ENCODE measurements around the gene CADPS.

The CADPS gene

DNA sequence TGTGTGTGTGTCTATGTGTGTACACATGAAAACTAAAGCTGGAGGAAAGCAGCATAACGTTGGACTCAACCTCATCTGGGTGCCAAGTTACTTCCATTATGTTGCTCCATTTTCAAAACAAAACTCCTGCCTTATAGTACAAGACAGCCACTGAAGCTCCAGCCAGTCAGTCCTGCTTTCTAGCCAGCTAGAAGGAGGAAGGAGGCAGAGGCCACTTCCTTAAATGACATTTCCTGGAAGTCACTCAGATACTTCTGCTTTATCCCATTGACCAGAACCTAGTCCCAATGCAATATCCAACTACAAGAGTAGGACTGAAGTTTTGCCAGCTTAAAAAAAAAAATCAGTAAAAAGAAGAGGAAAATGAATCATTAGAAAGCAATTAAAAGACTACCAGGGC, 31.7 kb downstream of the CADPS start:
- TF ChIP-seq, protein P1, sequence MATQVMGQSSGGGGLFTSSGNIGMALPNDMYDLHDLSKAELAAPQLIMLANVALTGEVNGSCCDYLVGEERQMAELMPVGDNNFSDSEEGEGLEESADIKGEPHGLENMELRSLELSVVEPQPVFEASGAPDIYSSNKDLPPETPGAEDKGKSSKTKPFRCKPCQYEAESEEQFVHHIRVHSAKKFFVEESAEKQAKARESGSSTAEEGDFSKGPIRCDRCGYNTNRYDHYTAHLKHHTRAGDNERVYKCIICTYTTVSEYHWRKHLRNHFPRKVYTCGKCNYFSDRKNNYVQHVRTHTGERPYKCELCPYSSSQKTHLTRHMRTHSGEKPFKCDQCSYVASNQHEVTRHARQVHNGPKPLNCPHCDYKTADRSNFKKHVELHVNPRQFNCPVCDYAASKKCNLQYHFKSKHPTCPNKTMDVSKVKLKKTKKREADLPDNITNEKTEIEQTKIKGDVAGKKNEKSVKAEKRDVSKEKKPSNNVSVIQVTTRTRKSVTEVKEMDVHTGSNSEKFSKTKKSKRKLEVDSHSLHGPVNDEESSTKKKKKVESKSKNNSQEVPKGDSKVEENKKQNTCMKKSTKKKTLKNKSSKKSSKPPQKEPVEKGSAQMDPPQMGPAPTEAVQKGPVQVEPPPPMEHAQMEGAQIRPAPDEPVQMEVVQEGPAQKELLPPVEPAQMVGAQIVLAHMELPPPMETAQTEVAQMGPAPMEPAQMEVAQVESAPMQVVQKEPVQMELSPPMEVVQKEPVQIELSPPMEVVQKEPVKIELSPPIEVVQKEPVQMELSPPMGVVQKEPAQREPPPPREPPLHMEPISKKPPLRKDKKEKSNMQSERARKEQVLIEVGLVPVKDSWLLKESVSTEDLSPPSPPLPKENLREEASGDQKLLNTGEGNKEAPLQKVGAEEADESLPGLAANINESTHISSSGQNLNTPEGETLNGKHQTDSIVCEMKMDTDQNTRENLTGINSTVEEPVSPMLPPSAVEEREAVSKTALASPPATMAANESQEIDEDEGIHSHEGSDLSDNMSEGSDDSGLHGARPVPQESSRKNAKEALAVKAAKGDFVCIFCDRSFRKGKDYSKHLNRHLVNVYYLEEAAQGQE (IDR thresholded peaks at IDR 0.05; ENCODE audit: insufficient read depth in 1 of 2, low read depth in 2 of 2, low read length in 2 of 2) = no peak
- TF ChIP-seq POLR2AphosphoS5 (IDR thresholded peaks at IDR 0.05; ENCODE audit: low read depth, low read length) = no peak
- TF ChIP-seq SIN3A (IDR thresholded peaks at IDR 0.05; ENCODE audit: borderline replicate concordance, insufficient read depth, low read length) = no peak
- no peak for TF ChIP-seq TAF1 (IDR thresholded peaks at IDR 0.05; ENCODE audit: borderline replicate concordance, insufficient read depth, low read length)
- no peak for TF ChIP-seq FOXP2 (optimal IDR thresholded peaks at IDR 0.05; ENCODE audit: borderline replicate concordance, extremely low read depth, extremely low read length, insufficient read depth)

DNA sequence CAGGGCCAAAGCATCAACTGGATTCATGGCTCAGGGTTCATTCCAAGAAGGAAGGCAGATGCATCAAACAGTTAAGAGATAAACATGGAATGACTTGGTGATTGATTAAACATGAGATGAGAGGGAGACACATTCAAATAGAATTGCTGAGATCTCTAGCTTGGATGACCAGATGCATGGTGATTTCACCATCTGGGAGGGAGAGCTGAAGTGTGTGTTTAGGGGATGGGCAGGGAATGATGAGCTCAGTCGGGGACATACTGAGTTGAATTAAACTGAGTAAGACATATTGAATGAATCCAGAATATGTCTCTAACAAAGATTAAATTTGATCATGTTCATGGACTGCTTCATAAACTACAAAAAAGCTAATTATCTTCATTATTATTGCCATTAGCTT, 35.5 kb downstream of the CADPS start:
- TF ChIP-seq POLR2AphosphoS5 (IDR thresholded peaks at IDR 0.05; ENCODE audit: low read depth, low read length) = no peak
- TF ChIP-seq TAF1 (IDR thresholded peaks at IDR 0.05; ENCODE audit: borderline replicate concordance, insufficient read depth, low read length) = no peak
- TF ChIP-seq SIN3A (IDR thresholded peaks at IDR 0.05; ENCODE audit: borderline replicate concordance, insufficient read depth, low read length) = no peak

DNA sequence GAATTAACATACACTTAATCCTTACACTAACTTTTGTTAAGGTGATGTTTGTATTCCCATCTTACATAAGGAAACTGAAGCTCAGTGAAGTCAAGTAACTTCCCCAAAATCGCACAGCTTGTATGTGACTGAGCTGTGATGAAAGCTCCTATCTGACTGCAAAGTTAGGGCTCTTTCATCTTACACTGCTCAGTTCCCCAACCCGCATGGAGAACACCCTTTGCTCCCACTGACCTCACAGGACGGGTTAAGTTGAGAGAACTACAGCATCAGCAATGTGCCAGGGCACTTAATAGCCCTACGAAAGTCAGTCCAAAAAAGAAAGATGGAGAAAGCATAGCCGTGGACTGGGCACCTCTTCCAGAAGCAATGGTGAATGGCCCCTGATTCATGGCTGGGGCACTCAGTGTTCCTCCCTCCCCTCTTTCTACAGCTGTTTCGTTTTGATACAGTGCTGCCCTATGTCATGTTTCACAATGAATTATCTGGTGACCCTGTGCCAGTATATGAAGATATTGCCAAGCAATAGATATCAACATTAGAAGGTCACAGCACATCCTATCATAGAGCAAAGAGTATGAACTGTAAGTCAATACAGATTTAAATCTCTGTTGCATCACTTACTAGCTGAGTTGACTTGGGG, 38.0 kb downstream of the CADPS start:
- TF ChIP-seq TAF1 (IDR thresholded peaks at IDR 0.05; ENCODE audit: borderline replicate concordance, insufficient read depth, low read length) (no peak), POLR2AphosphoS5 (IDR thresholded peaks at IDR 0.05; ENCODE audit: low read depth, low read length) (no peak)

DNA sequence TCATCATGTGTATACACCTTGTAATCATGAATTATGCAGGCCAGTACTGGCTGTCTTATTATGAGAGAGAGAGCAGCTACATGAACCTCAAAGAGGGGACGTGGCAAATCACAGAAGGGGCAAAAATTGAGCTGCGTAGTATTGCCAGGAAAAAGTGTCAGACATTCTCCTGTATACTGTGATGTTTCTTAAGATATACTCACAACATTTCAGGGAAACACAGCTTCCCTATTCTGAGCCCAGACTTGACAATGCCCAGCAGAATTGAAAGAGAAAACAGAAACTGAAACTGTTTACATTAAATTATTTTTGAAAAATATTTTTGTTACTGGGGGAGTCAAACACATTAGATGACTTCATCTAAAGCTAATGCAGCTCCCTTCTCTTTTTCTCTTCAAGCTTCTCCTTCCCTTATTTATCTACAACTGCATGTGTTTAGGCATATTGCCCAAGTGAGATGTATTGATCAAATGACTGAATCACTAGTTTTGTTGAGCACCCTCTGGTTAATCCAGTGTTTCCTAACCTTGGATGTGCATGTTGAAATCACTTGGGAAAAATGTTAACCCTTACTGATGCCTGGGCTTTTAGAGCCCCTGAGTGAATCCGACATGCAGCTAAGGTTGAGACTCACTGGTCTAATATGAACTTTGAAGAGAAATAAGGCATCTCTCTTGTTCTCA, 39.5 kb downstream of the CADPS start:
- TF ChIP-seq TAF1 (IDR thresholded peaks at IDR 0.05; ENCODE audit: borderline replicate concordance, insufficient read depth, low read length) (no peak), FOXP2 (optimal IDR thresholded peaks at IDR 0.05; ENCODE audit: borderline replicate concordance, extremely low read depth, extremely low read length, insufficient read depth) (no peak), SIN3A (IDR thresholded peaks at IDR 0.05; ENCODE audit: borderline replicate concordance, insufficient read depth, low read length) (no peak), POLR2AphosphoS5 (IDR thresholded peaks at IDR 0.05; ENCODE audit: low read depth, low read length) (no peak)
- TF ChIP-seq, protein P1 (IDR thresholded peaks at IDR 0.05; ENCODE audit: insufficient read depth in 1 of 2, low read depth in 2 of 2, low read length in 2 of 2) = no peak

DNA sequence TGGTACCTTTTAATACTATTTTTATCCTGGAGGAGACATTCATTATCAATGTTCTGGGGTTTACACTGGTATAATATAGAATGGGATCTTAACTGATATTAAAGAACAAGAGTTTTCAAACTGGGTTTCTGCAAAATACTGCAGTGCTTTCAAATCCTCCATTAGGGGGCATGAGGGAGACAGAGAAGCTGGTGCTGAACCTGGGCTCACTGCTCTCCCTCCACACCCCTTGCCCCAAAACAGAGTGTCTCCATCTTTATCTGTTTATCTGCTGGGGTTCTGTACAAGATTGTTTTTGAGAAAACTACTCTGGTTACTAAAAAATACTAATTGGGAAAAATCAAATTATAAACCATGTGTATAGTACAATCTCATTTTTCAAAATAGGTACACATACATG, 41.7 kb downstream of the CADPS start:
- TF ChIP-seq FOXP2 (optimal IDR thresholded peaks at IDR 0.05; ENCODE audit: borderline replicate concordance, extremely low read depth, extremely low read length, insufficient read depth) = no peak
- TF ChIP-seq SIN3A (IDR thresholded peaks at IDR 0.05; ENCODE audit: borderline replicate concordance, insufficient read depth, low read length) = no peak
- no peak for TF ChIP-seq TAF1 (IDR thresholded peaks at IDR 0.05; ENCODE audit: borderline replicate concordance, insufficient read depth, low read length)
- TF ChIP-seq POLR2AphosphoS5 (IDR thresholded peaks at IDR 0.05; ENCODE audit: low read depth, low read length) = no peak
- TF ChIP-seq, protein P1 (IDR thresholded peaks at IDR 0.05; ENCODE audit: insufficient read depth in 1 of 2, low read depth in 2 of 2, low read length in 2 of 2) = no peak

DNA sequence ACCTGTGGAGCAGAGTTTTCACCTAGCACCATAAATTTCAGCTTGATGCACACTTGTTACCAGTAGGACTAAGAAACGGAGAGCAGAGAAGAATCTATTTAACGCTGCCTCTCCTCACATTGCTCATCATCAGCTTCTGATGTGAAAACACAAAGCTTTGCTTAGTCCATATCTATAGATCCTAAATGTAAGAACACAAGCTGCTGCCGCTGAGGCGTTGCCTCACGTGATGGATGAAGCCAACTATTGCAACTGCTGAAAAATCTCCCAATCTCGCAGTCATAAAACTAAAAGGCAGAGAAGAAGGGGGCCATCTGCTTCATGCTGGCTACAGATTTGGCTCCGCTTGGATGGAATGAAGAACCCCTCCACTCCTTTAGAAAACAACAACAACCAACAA, 42.7 kb downstream of the CADPS start:
- TF ChIP-seq, protein P1 (IDR thresholded peaks at IDR 0.05; ENCODE audit: insufficient read depth in 1 of 2, low read depth in 2 of 2, low read length in 2 of 2) = no peak
- no peak for TF ChIP-seq SIN3A (IDR thresholded peaks at IDR 0.05; ENCODE audit: borderline replicate concordance, insufficient read depth, low read length)
- no peak for TF ChIP-seq POLR2AphosphoS5 (IDR thresholded peaks at IDR 0.05; ENCODE audit: low read depth, low read length)
- TF ChIP-seq FOXP2 (optimal IDR thresholded peaks at IDR 0.05; ENCODE audit: borderline replicate concordance, extremely low read depth, extremely low read length, insufficient read depth) = no peak
- TF ChIP-seq TAF1 (IDR thresholded peaks at IDR 0.05; ENCODE audit: borderline replicate concordance, insufficient read depth, low read length) = no peak

Measured in PFSK-1 (cell line).